ENCODE data around the gene LSM14A.

- TF ChIP-seq CTCF (IDR thresholded peaks at IDR 0.05), result no peak
- TF ChIP-seq POLR2A (IDR thresholded peaks at IDR 0.05), result no peak
These were observed 84.7 kb downstream of the LSM14A start for GRCh38 chr19:34256835-34257558.

Data from Peyer's patch (tissue), 4 donors.